GM19025 (cell line): Measurements from ENCODE around the gene PRL.

Experiments used
- ATAC-seq: cut with Tn5 transposase; IDR thresholded peaks from one replicate; pipeline ENCODE4 v1.9.1; 2021; ENCODE audit warnings: mild to moderate bottlenecking, low read depth, moderate library complexity; ENCODE audit not compliant: unreplicated experiment

The PRL gene

DNA sequence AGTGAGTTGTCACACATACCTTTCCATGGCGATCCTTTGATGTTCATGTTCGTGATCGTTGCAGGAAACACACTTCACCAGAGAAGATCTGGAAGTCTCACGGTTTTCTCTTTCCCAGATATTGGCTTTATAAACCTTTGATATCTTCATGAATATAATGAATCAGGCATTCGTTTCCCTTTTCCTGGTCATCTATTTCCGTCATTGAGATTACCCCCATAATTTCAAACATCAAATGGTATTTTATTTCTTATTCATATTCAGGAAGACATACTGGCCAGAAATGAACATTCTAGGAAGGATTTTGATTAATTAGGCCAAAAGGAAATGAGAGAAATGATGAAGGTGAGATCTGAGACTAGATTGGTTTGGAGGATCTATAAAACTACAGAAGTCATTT is at the start of gene PRL:
TSS of gene PRL (minus strand) at position 101 of the 400 bp plus-strand sequence. CDS start at position 47, 54 bp downstream.
- no peak for ATAC-seq

DNA sequence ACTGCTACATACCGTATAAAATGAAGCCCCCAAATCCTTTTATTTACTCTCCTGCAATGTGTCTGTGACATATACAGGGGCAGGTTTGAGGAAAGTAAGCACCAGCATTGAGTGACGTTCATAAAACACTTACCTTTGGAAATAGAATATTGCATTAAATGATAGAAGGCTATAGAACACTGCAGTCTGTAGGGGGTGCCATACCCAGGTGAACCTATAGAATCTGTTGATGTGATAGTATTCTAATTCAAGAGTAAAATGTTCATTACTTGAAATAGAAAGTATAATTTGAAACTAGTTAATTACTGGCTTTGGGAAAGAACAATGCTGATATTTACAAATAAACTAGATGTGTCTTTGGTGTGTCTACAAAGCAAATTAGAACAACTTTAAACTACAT is 47.0 kb upstream of the PRL start:
- no peak for ATAC-seq

DNA sequence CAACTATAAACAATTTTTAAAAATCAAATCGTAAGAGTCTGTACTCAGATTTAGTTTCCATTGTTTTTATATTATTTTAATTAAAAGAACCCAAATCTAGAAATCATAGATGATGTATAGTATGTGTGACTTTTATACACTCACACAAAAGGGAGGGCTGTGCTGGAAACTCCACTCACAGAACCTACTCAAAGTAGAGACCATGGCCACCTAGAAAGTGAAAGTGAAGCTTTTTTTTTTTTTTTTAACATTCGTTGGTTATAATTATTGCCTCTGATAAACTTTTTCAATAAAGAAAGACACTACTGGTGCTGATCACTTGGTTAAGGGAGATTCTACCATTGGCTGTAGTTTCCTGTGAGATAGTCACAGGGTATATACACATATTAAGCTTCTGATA is 37.9 kb upstream of the PRL start:
- no peak for ATAC-seq

DNA sequence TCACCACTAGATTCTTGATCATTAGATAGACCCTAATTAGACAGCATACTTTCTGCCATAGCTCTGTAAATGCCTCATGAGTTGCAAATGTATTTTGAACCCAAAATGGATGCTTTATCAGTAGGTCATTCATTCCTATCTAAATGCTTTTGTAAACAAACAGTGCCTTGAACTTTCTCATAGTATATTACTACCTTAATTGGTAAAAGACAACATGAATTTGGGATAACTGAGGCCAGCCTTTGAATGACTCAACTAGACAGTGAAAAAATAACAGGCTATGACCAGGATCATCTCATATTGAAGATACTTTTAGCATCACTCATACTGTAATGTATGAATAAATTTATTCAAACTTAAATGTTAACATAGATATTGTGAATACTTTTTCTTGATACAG is 37.0 kb upstream of the PRL start:
- no peak for ATAC-seq

DNA sequence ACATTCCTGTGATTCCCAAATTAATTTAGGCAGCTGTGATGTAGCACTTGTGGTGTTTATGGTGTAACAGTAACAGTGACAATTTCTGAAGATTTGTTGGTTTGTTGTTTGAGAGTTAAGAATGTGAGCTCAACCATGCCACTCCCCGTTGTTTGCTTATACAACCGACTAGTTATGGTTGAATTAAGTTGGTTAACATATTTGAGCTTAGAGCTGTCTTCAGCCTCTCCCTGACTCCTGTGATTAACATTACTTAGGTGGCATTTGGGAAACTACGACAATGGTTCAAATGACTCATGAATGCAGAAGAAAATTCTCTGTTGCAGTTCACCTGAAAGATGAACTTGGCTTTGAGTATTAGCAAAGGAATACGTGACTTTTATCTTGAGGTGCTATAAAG is 35.9 kb upstream of the PRL start:
- ATAC-seq = no peak

DNA sequence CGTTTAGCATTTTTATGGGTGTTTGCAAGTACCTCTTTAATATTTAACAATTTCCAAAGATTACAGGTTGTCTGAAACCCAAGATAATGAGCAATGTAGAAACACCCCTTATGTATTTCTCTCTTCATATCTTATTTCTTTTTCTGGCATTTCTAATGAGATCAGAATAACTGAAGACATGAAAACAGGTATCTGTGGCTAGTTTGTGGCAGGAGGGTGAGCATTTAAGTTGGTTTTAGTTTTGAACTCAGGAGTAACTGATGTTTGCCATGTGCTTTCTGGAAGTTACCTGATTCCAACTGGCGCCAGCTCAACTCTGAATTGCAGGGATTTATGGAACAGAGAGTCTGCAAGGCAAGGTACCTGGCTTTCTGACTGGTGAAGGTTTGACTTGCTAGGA is 35.4 kb upstream of the PRL start:
- ATAC-seq = no peak

DNA sequence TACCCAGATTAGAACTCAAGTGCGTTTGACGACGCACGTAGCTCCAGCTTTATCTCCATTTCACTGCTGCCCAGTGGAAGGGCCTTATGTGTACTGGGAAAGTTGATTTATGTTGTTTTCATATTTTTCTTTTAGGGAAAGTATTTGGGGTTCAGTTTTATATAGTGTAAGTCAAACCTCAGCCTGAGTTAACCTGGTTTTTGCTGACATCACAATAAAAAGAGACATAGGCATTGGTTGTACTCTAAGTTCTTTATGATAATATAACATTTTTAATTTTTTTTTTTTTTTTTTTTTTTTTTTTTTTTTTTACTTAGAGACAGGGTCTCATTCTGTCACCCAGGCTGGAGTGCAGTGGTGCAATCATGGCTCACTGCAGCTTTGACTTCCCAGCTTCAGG is 34.1 kb upstream of the PRL start:
- no peak for ATAC-seq

DNA sequence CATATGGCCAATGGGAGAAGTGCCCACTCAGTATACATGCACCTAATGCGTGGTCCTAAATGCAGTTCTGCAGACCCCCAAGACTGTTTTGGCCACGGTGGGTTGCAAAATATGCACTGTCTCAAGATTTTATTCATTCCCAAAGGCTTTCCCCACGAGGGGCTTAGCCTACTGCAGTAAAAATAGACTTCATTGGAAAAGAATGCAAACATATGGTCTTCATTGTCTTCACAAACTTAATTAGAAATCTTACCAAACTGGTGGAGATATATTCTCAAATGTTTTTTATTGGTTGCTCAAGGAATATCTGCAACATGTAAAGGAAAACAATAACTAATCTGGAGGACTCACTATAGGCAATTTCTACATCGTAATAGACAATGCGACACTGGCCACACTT is 31.6 kb upstream of the PRL start:
- ATAC-seq = no peak

DNA sequence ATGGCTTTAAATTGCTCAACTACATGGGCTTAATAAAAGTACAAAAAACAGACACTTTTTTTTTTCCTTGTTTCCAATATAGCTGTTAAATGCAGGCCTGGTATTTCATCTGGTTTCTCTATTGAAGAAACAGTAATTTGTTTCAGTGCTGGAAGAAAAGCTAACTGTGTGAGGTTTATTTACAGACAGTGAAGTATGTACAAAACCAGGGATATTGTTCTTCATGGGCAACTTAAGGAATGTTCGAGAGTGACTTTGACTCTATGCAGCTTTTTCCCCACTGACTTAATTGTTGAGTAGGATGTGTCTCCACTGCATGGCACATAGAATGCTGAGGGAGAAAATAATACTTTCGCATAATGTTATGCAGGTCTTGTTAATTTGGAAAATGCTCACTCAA is 31.0 kb upstream of the PRL start:
- no peak for ATAC-seq

GRCh38 chr6:22326500-22326899 is 29.7 kb upstream of the PRL start:
- ATAC-seq = no peak

DNA sequence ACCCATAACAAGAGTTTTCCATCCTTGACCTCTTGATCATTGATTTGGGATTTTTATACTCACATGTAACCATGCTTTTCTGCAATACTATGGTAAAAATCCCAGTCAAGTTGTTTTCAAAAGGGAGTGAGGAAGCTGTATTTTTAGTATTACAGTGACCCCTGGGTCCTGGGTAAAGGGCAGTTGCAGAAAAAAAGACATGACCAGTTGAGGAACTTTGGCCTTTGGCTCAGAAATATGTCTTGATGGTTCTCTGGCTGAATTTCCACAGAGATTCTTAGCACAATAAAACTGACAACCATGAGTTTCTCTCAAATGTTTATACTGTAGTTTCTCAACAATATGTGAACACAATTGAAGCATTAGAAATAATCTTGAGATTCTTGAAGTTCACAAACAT is 28.6 kb upstream of the PRL start:
- ATAC-seq = no peak

DNA sequence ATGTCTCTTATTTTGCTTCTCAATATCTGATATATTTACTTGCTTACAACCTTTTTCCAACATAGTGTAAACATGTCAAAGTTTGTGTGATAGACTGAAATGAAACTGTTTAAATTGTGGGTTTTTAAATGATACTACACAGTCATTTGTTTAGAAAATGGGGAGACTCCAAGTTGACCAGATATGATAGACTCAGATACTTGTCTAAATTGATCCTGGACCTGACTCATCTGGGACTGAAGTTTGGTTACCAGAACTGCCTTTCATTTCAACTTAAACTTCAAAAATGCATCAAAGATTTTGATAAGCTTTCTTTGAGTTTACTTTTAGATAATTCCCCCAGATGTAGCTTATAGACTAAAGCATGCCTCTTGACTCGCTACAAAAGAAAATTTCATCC is 27.0 kb upstream of the PRL start:
- no peak for ATAC-seq

DNA sequence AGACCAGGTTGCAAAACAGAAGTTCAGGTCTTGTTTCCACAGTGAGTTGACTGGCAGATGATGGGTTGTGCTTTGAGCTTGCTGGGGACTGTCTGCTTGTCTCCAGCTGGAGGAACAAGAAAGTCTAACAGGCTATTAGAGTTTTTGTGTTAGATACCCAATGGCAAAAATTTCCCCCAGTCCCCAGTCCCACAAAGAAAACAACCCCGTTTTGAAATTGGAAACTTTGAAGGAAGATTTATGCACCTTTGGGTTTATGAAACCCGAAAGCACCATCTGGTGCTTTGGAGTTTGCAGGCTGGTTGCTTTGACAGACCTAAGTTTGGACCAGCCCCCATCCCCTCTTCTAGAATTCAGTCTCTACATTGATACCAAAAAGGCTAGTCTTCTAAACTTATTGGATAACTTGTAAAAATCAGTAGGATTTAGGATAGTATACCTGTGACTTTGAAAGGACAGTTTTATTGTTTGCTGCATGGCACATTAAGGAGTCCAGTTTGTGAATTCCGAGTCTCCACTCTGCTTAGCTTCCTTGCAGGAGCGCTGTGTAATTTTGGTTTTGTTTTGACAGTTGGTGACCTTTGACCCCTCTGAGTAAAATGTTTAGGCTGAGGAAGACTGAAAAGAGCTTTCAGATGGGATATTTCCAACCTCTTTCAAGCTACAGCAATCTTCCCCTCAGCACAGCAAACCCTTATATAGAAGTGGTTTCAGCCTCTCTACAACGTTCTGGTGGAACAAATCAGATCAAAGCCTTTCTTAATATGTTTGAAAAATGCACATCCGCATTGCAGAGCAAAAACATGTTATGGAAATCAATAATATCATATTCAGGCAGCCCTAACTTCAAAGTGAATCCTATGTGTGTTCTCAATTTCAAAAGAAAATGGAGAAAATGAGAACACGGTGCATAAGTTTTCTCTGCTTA is 25.5 kb upstream of the PRL start:
- peak; percentile 60 for ATAC-seq

- ATAC-seq = no peak
Measured at GRCh38 chr6:22320750-22321149, 23.9 kb upstream of the PRL start.

- no peak for ATAC-seq
Measured at GRCh38 chr6:22318404-22318803, 21.6 kb upstream of the PRL start.

DNA sequence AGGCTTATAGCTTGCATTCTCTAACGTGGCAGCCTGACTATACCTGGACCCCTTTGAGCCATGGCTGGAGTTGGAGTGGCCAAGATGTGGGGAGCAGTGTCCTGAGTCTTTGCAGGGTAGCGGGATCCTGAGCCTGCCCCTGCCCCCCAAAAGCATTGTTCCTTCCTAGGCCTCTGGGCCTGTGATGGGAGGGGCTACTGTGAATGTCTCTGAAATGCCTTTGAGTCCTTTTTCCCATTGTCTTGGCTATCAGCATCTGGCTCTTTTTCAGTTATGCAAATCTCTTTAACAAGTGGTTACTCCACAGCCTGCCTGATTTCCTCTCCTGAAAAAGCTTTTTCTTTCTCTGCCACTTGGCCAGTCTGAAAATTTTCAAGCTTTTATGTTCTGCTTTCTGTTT is 17.0 kb upstream of the PRL start:
- no peak for ATAC-seq

- no peak for ATAC-seq
Measured at GRCh38 chr6:22308939-22309338, 12.1 kb upstream of the PRL start.

GRCh38 chr6:22306741-22307466 is 10.1 kb upstream of the PRL start:
- ATAC-seq = no peak

DNA sequence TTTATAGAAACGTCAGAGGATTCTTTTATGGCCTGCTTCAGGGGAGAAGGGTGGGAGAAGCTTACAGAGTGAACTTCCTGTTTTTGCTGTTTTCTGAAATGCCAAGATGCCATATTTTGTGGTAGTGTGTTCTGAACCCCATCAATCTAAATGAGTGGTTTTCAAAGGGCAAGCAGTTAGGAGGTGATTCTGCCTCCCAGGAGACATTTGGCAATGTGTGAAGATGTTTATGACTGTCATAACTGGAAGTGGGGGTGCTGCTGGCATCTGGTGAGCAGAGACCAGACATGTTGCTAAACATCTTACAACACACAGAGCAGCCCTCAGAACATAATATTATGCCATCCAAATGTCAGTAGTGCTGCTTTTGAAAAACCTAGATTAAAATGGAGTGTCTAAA is 6.0 kb upstream of the PRL start:
- no peak for ATAC-seq

- ATAC-seq = no peak
Measured at GRCh38 chr6:22300273-22300998, 3.6 kb upstream of the PRL start.

DNA sequence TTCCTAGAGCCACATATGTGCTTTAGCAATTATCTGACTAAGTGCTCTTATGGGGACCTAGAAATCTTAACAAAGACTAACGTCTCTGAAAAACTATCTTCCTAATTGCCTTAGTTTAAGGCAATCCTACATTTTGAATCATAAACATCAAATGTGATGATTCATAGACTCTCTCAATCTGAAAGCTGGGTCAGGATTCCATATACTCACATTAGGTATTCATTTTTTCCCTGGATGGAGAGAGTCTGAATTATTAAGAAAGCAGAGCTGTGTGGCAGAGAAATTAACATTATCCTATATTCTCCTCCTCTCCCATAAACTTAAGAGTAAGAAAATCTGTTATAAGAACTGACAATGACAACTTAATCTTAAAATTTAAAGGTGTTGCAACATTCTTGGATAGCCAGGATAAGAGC is 1.6 kb upstream of the PRL start:
- ATAC-seq = no peak
